Measurements from ENCODE around the gene CCDC7. TPM values are rescaled to one million over a fixed set of nuclear protein-coding genes. Genes with fewer than 3 reads are reported as not detected.

Gene CCDC7
- polyA plus RNA-seq, 1 of the 3 experiments (the other 2 are of a cell fraction) = 0.44 TPM

- no peaks in the 10 kb centered on the region for H3K27me3 ChIP-seq (ENCODE audit: insufficient read depth)
- POLR2A ChIA-PET = no interaction called here
- CTCF ChIA-PET = no interaction called here
Observed at GRCh38 chr10:32851301-32851700, 405.4 kb downstream of the CCDC7 start.

More at GRCh38 chr10:32851301-32851700, 405.4 kb downstream of the CCDC7 start:
- H4K20me1 ChIP-seq (ENCODE audit: insufficient read depth) = no peaks in the 10 kb centered on the region
- no peaks in the 10 kb centered on the region for H3K79me2 ChIP-seq (ENCODE audit: insufficient read depth)
- TF ChIP-seq MEF2A (IDR thresholded peaks at IDR 0.05; ENCODE audit: borderline replicate concordance, low read depth) (no peak), USF2 (IDR thresholded peaks at IDR 0.05; ENCODE audit: borderline replicate concordance, low read depth, low read length) (no peak), GATA2 (CRISPR knock-in tag; IDR thresholded peaks at IDR 0.05) (no peak), IRF3 (IDR thresholded peaks at IDR 0.05; ENCODE audit: low read depth, low read length) (no peak), JUND (IDR thresholded peaks at IDR 0.05) (no peak), GABPA (IDR thresholded peaks at IDR 0.05; ENCODE audit: low read depth) (no peak), PBX3 (IDR thresholded peaks at IDR 0.05) (no peak), USF1 (IDR thresholded peaks at IDR 0.05; ENCODE audit: borderline replicate concordance, low read depth) (no peak), TCF12 (IDR thresholded peaks at IDR 0.05) (no peak), ZBTB33 (IDR thresholded peaks at IDR 0.05; ENCODE audit: borderline replicate concordance, low read depth) (no peak), ELF1 (IDR thresholded peaks at IDR 0.05) (no peak), EZH2phosphoT487 (IDR thresholded peaks at IDR 0.05; ENCODE audit: borderline replicate concordance, low read depth) (no peak), FOXM1 (IDR thresholded peaks at IDR 0.05; ENCODE audit: low read depth) (no peak), REST (IDR thresholded peaks at IDR 0.05; ENCODE audit: low read depth, low read length) (no peak), FOSL2 (IDR thresholded peaks at IDR 0.05; ENCODE audit: borderline replicate concordance, low read depth) (no peak), TAF1 (IDR thresholded peaks at IDR 0.05; ENCODE audit: borderline replicate concordance, low read depth, low read length) (no peak)
- no peak overlapping the region for H3K9ac ChIP-seq
- H3K9me2 ChIP-seq = no peaks in the 10 kb centered on the region
- DNase-seq = no peak
- whole genome bisulfite sequencing (ENCODE audit: low lambda C conversion rate) = 2% methylated on average over 1 of the region's 1 CpG
- H2AFZ ChIP-seq (ENCODE audit: low read depth) = no peak overlapping the region
- no peak overlapping the region for H3K27ac ChIP-seq (ENCODE audit: low read depth in 2 of 2, low read length in 1 of 2)
- H3K9me3 ChIP-seq = no peaks in the 10 kb centered on the region
- no peaks in the 10 kb centered on the region for H3K4me1 ChIP-seq (ENCODE audit: control insufficient read depth in 1 of 2, insufficient read depth in 2 of 2, low read depth in 1 of 2, low read length in 1 of 2)
- H3K4me2 ChIP-seq = no peak overlapping the region
- H3F3A ChIP-seq (replicated peaks; ENCODE audit: insufficient read depth) = no peaks in the 10 kb centered on the region
- no peaks in the 10 kb centered on the region for H3K36me3 ChIP-seq (replicated peaks in 1 of 2; ENCODE audit: control insufficient read depth in 1 of 2, insufficient read depth in 2 of 2, low read length in 1 of 2)
- H3K4me3 ChIP-seq (ENCODE audit: low read depth in 2 of 2, low read length in 1 of 2) = no peak overlapping the region

Data from SK-N-SH (cell line).